OCI-LY3 (cell line): Measurements from ENCODE around the gene EGFLAM.

Experiments used
- CTCF ChIP-seq: fragments of 200-600, 300-600 bp; sonication (generic); IDR thresholded peaks from 2 replicates; pipeline ENCODE4 v1.5.1; 2014; ENCODE audit warnings: antibody characterized with exemption, low read length, low read depth
- EZH2phosphoT487 ChIP-seq: fragments of 200-600 bp; shearing (Covaris generic); IDR thresholded peaks from 2 replicates; pipeline ENCODE4 v1.6.1; 2018; ENCODE audit warnings: antibody characterized with exemption, mixed run types, low read depth

GRCh38 chr5:38426490-38426889 lies 168.1 kb downstream of the EGFLAM start:
- TF ChIP-seq CTCF, result no peak
- no peak for TF ChIP-seq EZH2phosphoT487
